ENCODE data around the gene PDC.

DNA sequence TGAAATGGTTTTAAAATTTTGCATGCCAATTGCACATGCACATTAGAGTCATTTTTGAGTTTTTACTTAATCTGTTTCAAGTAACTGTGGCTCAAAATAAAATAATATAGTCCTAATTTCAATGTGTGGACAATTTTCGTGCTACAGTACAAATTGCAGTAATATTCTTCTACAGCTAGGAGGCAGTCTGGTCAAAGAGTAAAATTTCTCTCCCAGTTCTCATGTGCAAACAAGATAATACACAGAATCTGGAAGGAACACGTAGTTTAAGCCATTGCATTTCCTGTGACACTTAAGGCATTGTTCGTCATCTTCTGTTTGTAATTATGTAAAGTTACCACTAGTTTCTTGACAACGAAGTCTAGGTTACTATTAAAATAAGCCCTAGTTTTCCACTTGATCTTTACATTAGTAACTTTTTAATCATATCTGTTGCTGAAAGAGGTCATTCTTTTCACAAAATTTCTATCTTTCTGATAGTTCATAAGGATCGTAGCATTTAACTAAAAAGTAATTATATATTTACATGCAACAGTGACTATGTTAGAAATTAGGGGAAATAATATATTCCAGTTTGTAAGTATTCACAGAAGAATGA, 56.4 kb downstream of the PDC start:
- TF ChIP-seq, protein P1, sequence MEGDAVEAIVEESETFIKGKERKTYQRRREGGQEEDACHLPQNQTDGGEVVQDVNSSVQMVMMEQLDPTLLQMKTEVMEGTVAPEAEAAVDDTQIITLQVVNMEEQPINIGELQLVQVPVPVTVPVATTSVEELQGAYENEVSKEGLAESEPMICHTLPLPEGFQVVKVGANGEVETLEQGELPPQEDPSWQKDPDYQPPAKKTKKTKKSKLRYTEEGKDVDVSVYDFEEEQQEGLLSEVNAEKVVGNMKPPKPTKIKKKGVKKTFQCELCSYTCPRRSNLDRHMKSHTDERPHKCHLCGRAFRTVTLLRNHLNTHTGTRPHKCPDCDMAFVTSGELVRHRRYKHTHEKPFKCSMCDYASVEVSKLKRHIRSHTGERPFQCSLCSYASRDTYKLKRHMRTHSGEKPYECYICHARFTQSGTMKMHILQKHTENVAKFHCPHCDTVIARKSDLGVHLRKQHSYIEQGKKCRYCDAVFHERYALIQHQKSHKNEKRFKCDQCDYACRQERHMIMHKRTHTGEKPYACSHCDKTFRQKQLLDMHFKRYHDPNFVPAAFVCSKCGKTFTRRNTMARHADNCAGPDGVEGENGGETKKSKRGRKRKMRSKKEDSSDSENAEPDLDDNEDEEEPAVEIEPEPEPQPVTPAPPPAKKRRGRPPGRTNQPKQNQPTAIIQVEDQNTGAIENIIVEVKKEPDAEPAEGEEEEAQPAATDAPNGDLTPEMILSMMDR (IDR thresholded peaks at IDR 0.05; ENCODE audit: poor library complexity), result peak; percentile 68
- no peak for TF ChIP-seq EZH2 (IDR thresholded peaks at IDR 0.05; ENCODE audit: borderline replicate concordance)
- no peak for TF ChIP-seq EZH2phosphoT487 (IDR thresholded peaks at IDR 0.05; ENCODE audit: low read depth, severe bottlenecking, unreplicated experiment)
